AG04449 (cell line): ENCODE measurements around the gene ARL15.
A peak's percentile ranks its signal among the peaks of the same experiment; 100 is the strongest.

Source experiments
- CTCF ChIA-PET: fragments of 350-600 bp; formaldehyde crosslinking; extraction: SDS; loops from one replicate; lab custom pipeline; 2021; ENCODE audit warnings: antibody characterized with exemption; lab: Yijun Ruan, JAX
- POLR2A ChIA-PET: fragments of 400-600, 350-600 bp; formaldehyde crosslinking; extraction: SDS; loops from one replicate; lab custom pipeline; 2020; ENCODE audit warnings: antibody characterized with exemption, inconsistent platforms; lab: Yijun Ruan, JAX
- DNase-seq: peaks from one replicate; pipeline ENCODE4 v3.0.0-alpha.2; 2010; ENCODE audit warnings: low read depth, low spot score
- H3K4me3 ChIP-seq: 2 replicates; pipeline ENCODE4 v1.5.1; 2011; ENCODE audit warnings: low read depth, mild to moderate bottlenecking, control low read depth, low read length
- CTCF ChIP-seq: IDR thresholded peaks from one replicate; pipeline ENCODE4 v1.5.1; 2011; ENCODE audit warnings: mild to moderate bottlenecking, moderate library complexity, low read length, control low read depth, inconsistent platforms; ENCODE audit not compliant: insufficient read depth; ENCODE audit errors: missing control alignments

Gene ARL15

DNA sequence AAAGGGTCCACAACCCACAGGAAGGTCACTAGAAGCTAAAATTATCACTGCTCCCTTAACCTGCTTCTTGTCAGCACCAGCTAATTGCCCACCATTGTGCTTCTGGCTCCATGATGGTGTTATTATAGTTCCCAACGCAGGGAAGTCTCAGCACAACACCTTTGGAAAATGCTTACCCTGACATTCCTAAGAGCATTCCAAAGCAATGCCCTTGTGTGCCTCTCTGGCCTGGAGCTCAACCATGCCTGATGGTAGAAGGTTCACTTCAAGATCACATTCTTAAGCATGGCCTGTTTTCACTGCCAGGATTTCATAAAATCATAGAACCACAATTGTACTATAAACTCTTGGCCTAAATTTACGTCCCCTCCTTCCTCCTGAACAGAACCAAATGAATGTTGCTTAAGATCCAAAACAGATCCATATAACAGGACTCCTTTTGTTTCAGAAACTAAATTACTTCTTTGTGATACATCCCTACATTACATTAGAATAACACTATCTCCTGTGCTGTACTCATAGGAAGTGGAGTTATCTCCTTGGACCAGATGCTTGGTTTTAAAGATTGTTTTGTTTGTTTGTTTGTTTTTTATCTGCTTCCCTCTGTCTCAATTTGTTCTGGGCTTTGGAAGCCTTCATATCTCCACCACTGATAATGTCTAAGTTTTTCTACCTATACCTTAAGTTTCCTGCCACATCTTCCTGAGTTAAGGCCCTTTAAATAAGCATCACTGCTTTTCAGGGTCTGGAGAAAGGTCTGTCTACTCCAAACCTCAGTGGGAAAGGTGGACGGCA lies 32.1 kb downstream of the ARL15 start:
- no peak for DNase-seq
- CTCF ChIA-PET: interaction anchor here (1.2 to 1.6 kb wide), 2 partner anchors 44 to 181 kb away, joined by 3 to 4 read pairs; no protein-coding TSS in a partner anchor
- TF ChIP-seq CTCF: no peak
- POLR2A ChIA-PET: interaction anchor here (0.6 kb wide), 1 partner anchor 32 kb away, joined by 4 read pairs; the partner anchor contains the start of gene ARL15
- no peak overlapping the region for H3K4me3 ChIP-seq

- POLR2A ChIA-PET: interaction anchor here (1.1 kb wide), 1 partner anchor 34 kb away, joined by 3 read pairs; the partner anchor contains the start of gene ARL15
- no peak overlapping the region for H3K4me3 ChIP-seq
- TF ChIP-seq CTCF: no peak
- DNase-seq: no peak
- CTCF ChIA-PET: interaction anchor here (0.7 to 1.6 kb wide), 3 partner anchors 10 to 184 kb away, joined by 3 to 7 read pairs (median 3); no protein-coding TSS in a partner anchor
Observed at GRCh38 chr5:54276048-54276447, 34.3 kb downstream of the ARL15 start.

DNA sequence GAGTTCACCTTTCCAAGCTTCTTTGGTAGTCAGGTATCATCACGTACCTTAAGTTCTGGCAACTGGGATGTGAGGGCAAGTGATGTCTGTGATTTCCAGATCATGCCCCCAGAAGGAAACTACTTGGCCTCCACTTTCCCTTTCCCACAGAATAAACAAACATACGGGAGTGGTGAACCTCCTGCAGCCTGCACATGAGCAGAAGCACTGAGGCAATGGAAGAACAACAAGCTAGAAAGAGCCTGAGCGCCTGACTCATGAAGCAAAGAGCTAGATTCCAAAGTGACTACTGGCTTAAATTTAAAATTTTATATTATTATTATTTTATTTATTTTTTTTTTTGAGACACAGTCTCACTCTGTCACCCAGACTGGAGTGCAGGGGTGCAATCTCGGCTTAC lies 35.0 kb downstream of the ARL15 start:
- CTCF ChIA-PET: interaction anchor here (0.7 to 1.5 kb wide), 3 partner anchors 11 to 144 kb away, joined by 3 to 7 read pairs (median 3); no protein-coding TSS in a partner anchor
- TF ChIP-seq CTCF: no peak
- H3K4me3 ChIP-seq: no peak overlapping the region
- POLR2A ChIA-PET: interaction anchor here (0.6 to 1.1 kb wide), 2 partner anchors 35 to 887 kb away, joined by 3 to 4 read pairs; partner anchors contain the start of gene ARL15
- DNase-seq: peak; percentile 23

DNA sequence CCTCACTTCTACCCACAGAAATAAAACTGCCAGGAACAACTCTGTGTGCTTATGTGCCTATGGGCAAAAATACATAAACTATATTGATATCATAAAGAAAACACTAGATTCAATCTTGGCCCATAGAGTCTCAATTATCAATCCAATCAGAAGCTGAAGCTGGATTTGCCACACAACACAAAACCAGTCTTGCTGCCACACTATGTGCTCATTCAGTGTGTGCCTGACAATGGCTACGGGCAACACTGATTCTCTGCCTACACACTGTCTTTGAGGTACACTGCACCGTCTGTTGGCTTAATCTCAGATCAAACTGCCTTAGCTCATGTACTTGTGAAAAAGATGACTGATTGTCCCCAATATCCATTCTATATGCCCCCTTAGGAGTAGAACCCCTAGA lies 35.4 kb downstream of the ARL15 start:
- POLR2A ChIA-PET: interaction anchor here (0.6 to 1.1 kb wide), 2 partner anchors 35 to 887 kb away, joined by 3 to 4 read pairs; partner anchors contain the start of gene ARL15
- CTCF ChIA-PET: interaction anchor here (0.7 to 1.5 kb wide), 2 partner anchors 32 to 144 kb away, joined by 3 to 7 read pairs; no protein-coding TSS in a partner anchor

DNA sequence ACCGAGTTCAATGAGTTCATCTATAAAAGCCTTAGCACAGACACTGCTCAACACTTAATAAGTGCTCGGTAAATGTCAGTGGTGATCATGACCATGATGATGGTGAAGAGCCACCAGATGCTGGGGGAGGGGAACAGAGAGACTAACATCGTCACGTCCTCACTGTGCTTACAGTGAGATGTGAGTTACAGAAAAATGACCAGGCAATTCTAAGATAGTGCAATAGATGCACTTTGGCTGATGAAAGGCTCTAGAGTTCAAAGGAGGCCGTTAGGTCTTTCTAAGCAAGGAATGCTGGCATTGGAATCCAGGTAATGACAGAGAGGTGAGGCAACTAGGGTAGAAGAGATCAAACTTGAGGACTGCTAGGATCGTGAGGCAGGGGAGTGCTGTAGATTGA lies 36.7 kb downstream of the ARL15 start:
- ChIA-PET CTCF (no interaction called here), POLR2A (no interaction called here)
- H3K4me3 ChIP-seq: no peak overlapping the region
- no peak for DNase-seq
- no peak for TF ChIP-seq CTCF

More for the DNA sequence above, 35.4 kb downstream of the ARL15 start:
- TF ChIP-seq CTCF: no peak
- no peak overlapping the region for H3K4me3 ChIP-seq
- no peak for DNase-seq

DNA sequence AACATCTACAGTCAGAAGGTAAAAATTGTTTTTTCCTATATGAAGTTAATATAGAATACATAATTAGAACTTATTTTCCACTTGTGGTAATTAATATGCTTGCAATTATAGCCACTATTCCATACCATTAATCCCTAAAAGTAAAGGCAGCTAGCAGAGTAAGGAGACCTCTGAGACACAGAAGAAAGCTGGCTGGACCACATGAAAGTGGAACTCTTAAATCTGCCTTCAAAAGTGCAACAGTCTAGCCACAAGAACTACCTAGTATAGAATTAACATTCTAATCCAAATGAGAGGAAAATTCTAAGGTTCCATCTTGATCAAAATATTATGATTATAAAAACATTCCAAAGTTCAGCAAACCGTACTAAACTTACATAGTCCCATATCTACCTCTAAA lies 37.6 kb downstream of the ARL15 start:
- DNase-seq: no peak
- no peak overlapping the region for H3K4me3 ChIP-seq
- ChIA-PET CTCF (no interaction called here), POLR2A (no interaction called here)
- no peak for TF ChIP-seq CTCF
